ENCODE measurements around the gene PIGM.

The PIGM gene

DNA sequence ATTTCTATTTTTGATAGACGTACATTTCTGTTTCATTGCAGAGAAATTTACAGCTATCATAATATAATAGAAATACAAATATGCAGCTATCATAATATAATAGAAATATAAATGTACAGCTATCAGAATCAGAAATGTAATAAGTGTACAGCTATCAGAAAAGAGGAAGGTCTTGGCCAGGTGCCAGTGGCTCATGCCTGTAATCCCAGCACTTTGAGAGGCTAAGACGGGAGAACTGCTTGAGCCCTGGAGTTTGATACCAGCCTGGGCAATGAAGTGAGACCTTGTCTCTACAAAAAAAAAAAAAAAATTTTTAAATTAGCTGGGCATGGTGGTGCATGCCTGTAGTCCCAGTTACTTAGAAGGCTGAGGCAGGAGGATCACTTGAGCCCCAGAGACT, 37.9 kb downstream of the PIGM start:
- TF ChIP-seq, protein P1, sequence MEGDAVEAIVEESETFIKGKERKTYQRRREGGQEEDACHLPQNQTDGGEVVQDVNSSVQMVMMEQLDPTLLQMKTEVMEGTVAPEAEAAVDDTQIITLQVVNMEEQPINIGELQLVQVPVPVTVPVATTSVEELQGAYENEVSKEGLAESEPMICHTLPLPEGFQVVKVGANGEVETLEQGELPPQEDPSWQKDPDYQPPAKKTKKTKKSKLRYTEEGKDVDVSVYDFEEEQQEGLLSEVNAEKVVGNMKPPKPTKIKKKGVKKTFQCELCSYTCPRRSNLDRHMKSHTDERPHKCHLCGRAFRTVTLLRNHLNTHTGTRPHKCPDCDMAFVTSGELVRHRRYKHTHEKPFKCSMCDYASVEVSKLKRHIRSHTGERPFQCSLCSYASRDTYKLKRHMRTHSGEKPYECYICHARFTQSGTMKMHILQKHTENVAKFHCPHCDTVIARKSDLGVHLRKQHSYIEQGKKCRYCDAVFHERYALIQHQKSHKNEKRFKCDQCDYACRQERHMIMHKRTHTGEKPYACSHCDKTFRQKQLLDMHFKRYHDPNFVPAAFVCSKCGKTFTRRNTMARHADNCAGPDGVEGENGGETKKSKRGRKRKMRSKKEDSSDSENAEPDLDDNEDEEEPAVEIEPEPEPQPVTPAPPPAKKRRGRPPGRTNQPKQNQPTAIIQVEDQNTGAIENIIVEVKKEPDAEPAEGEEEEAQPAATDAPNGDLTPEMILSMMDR (conservative IDR thresholded peaks at IDR 0.05): no peak
- H3K27ac ChIP-seq: no peak overlapping the region

DNA sequence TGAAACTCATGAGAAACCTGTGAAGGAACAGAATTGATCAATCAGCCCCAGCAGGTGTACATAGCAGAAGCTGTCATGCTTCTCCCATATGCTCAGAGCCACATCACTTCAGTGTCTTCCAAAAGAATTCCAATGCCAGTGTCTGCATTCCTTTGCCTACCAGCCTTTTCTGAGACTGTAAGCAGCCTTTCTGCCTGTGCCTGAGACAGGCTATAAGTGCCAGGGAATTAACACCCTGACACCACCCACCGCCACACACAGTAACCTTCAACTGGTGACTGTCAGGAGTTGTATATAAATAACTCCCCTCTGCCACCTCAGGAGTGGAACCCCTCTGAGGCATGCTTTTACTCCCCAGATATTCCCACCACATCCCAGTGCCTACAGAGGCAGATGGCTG, 39.6 kb downstream of the PIGM start:
- H3K27ac ChIP-seq: no peak overlapping the region
- TF ChIP-seq, protein P1 (conservative IDR thresholded peaks at IDR 0.05): no peak

DNA sequence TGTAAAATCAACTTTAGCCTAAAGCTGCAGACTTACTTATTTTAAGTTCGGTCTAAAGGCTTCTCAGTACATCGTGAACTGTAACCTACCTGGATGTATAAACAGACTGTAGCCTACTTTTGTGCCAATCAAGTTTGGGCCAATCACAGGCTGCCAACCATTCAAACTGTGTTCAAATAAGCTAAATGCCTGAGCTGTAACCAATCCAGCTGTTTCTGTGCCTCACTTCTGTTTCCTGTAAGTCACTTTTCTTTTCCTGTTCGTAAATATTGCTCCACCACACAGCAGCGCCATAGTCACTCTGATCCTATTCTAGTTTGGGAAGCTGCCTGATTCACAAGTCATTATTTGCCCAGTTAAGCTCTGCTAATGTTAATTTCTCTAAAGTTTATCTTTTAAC, 40.3 kb downstream of the PIGM start:
- TF ChIP-seq, protein P1 (conservative IDR thresholded peaks at IDR 0.05): no peak
- H3K27ac ChIP-seq: no peak overlapping the region

DNA sequence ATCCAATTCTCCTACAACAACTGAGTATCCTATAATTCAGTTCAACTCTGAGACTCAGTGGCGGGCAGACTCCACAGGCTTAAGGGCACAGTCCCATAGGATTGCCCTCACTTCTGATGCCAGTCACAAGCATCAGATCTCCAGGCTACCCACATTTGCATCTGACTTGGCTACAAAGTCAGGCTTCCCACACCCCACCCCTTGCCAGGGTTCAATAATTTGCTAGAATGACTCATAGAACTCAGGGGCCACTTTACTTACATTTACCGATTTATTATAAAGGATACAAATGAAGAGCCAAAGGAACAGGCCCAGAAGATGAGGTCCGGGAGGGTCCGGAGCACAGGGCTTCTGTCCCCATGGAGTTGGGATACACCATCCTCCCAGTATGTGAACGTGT, 41.8 kb downstream of the PIGM start:
- TF ChIP-seq, protein P1 (conservative IDR thresholded peaks at IDR 0.05): no peak

DNA sequence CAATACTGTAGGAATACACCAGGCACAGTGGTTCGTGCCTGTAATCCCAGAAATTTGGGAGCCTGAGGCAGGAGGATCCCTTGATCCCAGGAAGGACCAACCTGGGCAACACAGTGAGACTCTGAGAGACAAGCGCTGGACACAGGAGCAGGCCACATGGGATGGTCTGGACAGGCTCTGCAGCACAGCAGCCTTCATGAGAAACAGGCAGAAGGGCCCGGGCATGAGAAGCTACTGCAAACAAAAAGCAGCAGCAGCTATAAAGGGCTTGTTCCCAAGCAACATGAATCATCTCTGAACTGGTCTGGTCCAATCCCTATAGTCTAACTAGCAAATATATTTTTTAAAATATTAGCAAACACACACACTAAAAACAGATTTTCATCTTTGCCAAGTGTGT, 42.2 kb downstream of the PIGM start:
- no peak overlapping the region for H3K27ac ChIP-seq
- TF ChIP-seq, protein P1 (conservative IDR thresholded peaks at IDR 0.05): no peak

More for the DNA sequence above, 41.8 kb downstream of the PIGM start:
- no peak overlapping the region for H3K27ac ChIP-seq

DNA sequence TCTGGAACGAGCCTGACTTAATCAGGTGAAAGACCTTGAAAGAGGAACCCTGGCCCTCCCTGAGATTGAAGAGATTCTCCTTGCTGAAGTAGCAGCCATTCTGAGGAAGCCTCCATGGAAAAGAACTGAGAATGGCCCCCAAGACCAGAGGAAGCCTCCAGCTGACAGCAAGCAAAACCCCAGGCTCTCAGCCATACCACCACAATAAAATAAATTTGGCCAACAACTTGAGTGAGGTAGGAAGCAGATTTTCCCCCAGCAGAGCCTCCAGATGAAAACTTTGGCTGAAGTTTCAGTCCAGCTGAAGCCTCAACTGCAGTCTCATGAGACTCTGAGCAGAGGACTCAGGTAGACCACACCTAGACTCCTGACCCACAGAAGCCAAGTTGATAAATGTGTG, 43.8 kb downstream of the PIGM start:
- H3K27ac ChIP-seq: no peak overlapping the region
- TF ChIP-seq, protein P1 (conservative IDR thresholded peaks at IDR 0.05): no peak

DNA sequence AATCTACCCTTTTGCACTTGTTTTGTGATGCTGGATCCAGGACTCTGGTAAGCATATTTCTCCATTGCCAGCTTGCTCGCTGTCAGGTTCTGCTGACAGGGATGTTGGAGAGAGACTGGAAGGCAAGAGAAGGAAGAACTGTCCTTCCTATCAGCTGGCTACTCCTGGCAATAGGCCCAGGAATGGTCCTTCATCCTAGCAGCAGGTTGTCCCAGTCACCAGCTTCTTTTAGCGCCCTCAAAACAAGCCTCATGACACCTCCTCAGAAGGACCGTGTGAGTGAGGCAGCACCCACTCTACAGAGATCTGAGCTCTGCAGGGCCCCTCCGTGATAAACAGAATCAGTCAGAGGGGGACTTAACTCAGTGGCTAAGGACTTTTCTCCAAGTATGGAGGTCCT, 44.6 kb downstream of the PIGM start:
- TF ChIP-seq, protein P1 (conservative IDR thresholded peaks at IDR 0.05): no peak

DNA sequence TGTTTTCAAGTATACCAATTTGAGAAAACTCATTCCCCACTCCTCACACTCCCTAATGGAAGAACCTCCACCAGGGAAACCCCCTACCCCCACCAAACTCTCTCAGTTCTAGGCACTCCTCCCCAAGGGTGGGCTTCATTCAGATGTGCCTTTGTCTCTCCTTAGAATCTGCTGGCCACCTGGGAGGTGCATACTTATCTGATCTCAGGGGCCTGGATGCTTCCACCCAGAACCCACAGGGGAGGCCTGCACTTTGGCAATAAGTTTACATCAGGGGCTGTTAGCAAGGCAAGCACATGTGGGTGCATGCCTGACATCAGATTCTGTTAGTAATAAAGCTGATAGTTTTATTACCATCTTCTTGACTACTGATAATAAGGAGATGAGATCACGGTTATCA, 45.3 kb downstream of the PIGM start:
- TF ChIP-seq, protein P1 (conservative IDR thresholded peaks at IDR 0.05): no peak
- no peak overlapping the region for H3K27ac ChIP-seq

More for the DNA sequence above, 44.6 kb downstream of the PIGM start:
- H3K27ac ChIP-seq: no peak overlapping the region
